GM18507 (cell line): ENCODE results near the gene FERMT2.
"Not testable (repeated sequence)": the region's sequence is repeated elsewhere in the genome, so short reads cannot be mapped to it uniquely, and the experiment has no call there.

Source experiments
- DNase-seq: peaks from one replicate; pipeline ENCODE4 v3.0.0; 2011; ENCODE audit warnings: low read depth; ENCODE audit not compliant: insufficient read length; ENCODE audit errors: extremely low spot score
- FAIRE-seq: peaks from 2 replicates; lab custom pipeline; 2011; peaks lifted over from hg19 to GRCh38; lab: Jason Lieb, UNC

Gene FERMT2

DNA sequence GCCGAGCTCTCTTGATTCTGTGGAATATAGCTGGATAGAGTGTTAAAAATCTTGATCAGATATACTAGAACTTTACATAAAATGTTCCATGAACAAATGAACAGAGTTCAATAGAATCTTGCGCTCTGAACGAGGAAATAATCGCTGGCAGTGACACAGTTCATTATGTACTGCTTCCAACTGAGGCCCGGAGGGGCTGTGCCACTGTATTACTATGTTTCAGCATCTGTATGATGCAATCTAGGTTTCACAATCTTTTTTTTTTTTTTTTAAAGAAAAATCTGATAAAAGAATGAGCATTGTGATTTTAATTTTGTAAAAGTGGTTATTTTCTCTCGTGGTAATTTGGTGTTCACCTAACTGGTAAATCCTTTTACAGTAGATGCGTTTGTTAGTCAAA lies 77.2 kb downstream of the FERMT2 start:
- DNase-seq (no peak), FAIRE-seq (no peak)

GRCh38 chr14:52873065-52873464 lies 77.8 kb downstream of the FERMT2 start:
- FAIRE-seq (no peak), DNase-seq (no peak)

DNA sequence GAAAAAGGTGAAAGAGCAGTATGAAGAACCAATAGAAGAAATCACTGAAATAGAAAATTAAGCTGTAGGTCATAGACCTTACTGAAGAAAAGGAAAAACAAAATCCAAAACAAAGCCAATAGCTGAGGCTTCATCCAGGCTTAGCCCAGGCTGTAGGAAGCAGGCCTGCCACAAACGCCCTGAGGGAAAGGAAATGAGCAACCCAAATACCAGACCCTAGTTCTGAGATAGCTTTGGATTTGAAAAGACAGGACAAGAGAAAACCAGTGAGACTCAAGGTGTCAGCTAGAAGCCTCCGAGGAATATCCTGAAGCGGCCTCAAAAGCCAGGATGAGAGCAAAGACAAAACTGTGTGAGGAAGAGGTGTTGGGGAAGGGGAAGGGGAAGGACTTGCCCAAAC lies 79.2 kb downstream of the FERMT2 start:
- FAIRE-seq (no peak), DNase-seq (no peak)

- FAIRE-seq (no peak), DNase-seq (no peak)
Measured at GRCh38 chr14:52868911-52869618, 81.8 kb downstream of the FERMT2 start.

- FAIRE-seq, DNase-seq: not testable (repeated sequence)
Measured at GRCh38 chr14:52864893-52865292, 86.0 kb downstream of the FERMT2 start.

DNA sequence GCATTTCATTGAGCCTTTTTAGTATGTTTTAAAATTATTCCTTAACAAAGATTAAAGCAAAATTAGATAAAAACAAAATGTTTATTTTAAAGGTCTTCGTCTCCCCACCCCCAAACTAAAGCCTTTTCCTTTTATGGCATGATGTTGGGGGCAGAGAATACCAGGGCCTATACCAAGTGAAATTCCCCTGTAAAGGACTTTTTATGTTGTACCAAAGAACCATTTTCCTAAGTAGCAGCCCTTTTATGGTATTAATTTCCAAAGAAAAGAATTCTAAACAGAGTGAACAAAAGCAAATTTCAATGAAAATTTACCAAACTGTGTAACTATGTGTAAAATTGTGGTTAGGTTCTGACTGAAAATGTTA lies 87.5 kb downstream of the FERMT2 start:
- FAIRE-seq: no peak

DNA sequence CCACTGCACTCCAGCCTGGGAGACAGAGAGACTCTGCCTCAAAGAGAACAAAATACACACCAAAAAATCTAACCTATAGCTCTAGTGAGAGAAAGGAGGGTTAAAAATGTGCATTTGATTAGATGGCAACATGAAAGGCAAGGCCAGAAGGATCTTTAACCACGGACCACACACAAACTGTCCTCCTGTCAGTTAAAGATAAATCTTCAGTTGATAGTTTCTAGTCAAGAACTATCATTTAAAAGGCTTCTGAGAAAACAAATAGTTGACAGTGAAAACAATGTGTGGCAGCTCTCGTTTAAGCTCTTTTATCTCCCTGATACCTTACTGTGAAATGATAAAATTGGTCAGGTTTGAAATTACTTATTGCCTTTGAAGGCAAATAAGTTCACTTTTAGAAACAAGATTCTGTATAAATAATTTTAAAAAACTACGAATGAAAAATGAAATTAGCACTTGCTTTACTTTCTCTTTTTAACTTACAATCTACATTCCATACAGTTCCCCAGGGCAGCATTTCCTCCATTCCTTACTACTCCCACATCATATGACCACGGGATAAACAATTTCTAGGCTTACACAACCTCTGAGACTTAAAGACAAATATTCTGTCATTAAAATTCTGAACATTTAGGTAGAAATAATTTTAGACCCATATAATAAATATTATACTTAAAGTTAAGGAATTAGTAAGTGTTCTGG lies 88.1 kb downstream of the FERMT2 start:
- DNase-seq (no peak), FAIRE-seq (no peak)

More for the DNA sequence above, 87.5 kb downstream of the FERMT2 start:
- DNase-seq: no peak

DNA sequence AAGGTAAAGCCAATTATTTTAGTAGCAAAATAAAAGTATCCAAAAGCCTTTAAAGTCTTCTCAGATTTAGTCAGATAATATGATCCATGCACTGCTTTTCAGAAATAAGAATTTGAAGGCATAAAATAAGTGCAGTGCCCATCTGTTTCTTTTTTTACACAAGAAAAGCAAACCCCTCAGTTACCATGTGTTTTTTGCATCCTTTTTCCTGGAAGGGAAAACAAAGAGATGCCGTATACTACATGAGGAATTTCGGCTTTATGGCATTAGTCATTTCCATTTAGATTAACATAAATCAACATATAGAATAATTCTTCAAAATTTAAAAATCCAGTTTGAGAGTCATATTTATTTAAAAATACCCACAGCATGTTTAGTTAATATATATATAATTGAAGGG lies 89.4 kb downstream of the FERMT2 start:
- no peak for FAIRE-seq
- DNase-seq: no peak

DNA sequence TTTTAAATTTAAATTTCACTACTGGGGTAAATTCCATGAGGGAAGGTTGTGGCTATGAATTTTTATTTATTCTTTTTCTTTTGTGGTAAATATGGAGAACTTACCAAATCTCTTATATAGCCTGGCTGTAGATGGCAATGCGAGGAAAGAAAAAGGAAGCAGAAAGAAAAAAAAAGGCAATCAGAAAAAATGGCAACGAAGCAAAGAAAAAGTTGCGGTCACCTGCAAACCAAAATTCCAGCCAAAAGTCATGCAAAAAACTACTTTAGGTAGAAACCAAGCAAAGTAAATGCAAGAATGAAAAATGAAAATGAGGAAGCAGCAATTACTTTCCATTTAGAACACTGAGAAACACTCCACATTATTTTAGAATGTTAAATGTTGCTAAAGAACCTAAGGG lies 89.9 kb downstream of the FERMT2 start:
- DNase-seq (no peak), FAIRE-seq (no peak)

- FAIRE-seq (no peak), DNase-seq (no peak)
Measured at GRCh38 chr14:52860209-52860608, 90.6 kb downstream of the FERMT2 start.

DNA sequence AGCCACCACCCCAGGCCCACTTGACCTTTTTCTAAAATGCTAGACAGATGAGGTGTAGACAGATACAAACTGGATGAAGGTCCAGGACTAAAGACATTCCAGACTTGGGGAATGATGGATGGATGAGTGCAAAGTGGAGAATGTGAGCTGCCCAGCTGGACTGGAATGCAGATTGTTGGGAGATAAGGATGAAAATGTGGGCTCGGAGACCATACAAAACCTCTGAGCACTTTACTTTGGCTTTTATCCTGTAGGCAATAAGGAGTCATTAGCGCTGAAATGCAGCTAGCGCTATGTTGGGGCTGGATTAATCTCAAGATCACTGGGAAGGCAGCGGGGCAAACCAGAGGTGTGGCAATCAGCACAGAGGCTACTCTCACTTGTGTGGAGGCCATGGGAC lies 94.7 kb downstream of the FERMT2 start:
- no peak for FAIRE-seq

GRCh38 chr14:52853522-52853854 lies 97.4 kb downstream of the FERMT2 start:
- no peak for DNase-seq
- no peak for FAIRE-seq

More for the DNA sequence above, 94.7 kb downstream of the FERMT2 start:
- DNase-seq: no peak

DNA sequence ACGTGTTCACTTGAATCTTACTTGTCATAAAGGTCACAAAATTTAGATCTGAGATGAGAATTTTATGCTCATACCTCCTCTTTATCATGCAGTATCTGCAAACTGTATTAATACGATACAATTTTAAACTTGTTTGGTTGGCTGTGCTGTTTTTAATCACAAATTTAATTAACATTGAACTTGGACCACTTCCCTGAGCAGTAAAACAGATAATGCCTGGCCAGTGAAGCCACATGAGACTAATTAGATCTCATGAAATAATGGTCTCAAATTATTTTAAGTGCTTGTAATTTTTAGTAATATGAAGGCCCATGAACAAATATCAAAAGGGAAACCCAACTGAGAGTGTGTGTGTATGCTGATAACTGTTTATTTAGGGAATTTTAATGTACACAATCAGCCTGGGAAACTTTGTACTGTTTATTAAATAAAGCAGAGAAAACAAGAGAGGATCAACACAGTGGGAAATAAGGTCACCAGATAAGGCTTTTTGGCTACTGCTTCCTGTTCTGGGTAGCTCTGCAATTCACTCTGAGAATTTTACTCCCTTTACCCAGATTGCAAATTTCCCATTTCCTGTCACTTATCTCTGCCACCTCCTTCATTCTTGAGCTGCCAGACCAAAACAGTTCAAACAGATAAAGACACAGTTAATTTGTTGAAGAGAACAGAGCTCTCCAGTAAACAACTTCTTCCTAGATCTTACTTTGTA lies 97.9 kb downstream of the FERMT2 start:
- DNase-seq: no peak
- FAIRE-seq: no peak

- DNase-seq (no peak), FAIRE-seq (no peak)
Measured at GRCh38 chr14:52850451-52850909, 100.4 kb downstream of the FERMT2 start.

- FAIRE-seq (no peak), DNase-seq (no peak)
Measured at GRCh38 chr14:52848626-52849025, 102.2 kb downstream of the FERMT2 start.

- DNase-seq (no peak), FAIRE-seq (no peak)
Measured at GRCh38 chr14:52846591-52846990, 104.3 kb downstream of the FERMT2 start.

- no peak for DNase-seq
- FAIRE-seq: no peak
Measured at GRCh38 chr14:52845081-52845480, 105.8 kb downstream of the FERMT2 start.

GRCh38 chr14:52844262-52845060 lies 106.4 kb downstream of the FERMT2 start:
- DNase-seq: no peak
- FAIRE-seq: no peak

GRCh38 chr14:52840877-52841276 lies 110.0 kb downstream of the FERMT2 start:
- FAIRE-seq (no peak), DNase-seq (no peak)

GRCh38 chr14:52837451-52837850 lies 113.4 kb downstream of the FERMT2 start:
- no peak for FAIRE-seq
- no peak for DNase-seq
